PC-9 (cell line): ENCODE results near the gene PTDSS2.

Experiments used
- CTCF ChIP-seq: fragments of 200-600 bp; sonication (generic); conservative IDR thresholded peaks from 2 replicates; pipeline ENCODE4 v1.6.1; 2017; ENCODE audit warnings: mixed run types, antibody characterized with exemption, mild to moderate bottlenecking, moderate library complexity
- EZH2 ChIP-seq: fragments of 200-600 bp; sonication (generic); IDR thresholded peaks from 2 replicates; pipeline ENCODE4 v1.8.0; 2017; ENCODE audit warnings: antibody characterized with exemption, low read depth

GRCh38 chr11:533586-534395, 83.7 kb downstream of the PTDSS2 start:
- TF ChIP-seq CTCF: no peak
- TF ChIP-seq EZH2: no peak
